C4-2B (cell line): ENCODE data around the gene PTPN5.

ENCODE experiments used
- ZFX ChIP-seq: fragments of 450-650 bp; IDR thresholded peaks from 2 replicates; pipeline ENCODE4 v1.6.1; 2017
- TF ChIP-seq, protein P1 (sequence below): fragments of 450-650 bp; conservative IDR thresholded peaks from 2 replicates; pipeline ENCODE4 v1.5.1; 2017; ENCODE audit warnings: mild to moderate bottlenecking

DNA sequence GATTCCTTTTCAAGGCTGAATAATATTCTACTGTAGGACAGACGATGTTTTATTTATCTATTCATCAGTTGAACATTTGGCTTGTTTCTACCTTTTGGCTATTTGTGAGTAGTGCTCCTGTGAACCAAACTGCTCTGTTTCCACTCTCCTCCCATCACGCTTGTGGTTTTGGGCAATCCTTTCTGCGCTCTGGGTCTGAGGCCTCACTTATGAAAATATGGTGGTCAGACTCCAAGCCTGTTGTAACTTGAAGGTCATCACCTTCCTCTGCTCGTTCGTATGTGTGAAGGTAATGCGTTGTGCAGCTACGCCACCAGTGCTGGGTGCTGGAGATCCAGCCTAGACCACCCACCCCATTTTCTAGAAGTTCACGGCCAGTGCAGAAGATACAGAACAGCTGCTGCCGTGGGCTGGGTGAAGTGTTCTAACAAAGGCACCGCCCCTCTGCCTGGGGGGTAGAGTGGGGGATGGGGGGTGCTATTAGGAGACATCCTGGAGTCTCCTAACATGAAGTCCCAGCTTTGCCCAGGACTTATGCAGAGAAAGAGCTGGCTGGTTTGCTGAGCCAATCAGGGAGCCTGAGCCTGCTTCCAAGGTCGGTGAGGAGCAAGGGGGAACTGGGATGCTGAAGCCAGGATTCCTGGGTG lies 21.0 kb downstream of the PTPN5 start:
- TF ChIP-seq, protein P1, sequence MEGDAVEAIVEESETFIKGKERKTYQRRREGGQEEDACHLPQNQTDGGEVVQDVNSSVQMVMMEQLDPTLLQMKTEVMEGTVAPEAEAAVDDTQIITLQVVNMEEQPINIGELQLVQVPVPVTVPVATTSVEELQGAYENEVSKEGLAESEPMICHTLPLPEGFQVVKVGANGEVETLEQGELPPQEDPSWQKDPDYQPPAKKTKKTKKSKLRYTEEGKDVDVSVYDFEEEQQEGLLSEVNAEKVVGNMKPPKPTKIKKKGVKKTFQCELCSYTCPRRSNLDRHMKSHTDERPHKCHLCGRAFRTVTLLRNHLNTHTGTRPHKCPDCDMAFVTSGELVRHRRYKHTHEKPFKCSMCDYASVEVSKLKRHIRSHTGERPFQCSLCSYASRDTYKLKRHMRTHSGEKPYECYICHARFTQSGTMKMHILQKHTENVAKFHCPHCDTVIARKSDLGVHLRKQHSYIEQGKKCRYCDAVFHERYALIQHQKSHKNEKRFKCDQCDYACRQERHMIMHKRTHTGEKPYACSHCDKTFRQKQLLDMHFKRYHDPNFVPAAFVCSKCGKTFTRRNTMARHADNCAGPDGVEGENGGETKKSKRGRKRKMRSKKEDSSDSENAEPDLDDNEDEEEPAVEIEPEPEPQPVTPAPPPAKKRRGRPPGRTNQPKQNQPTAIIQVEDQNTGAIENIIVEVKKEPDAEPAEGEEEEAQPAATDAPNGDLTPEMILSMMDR: no peak
- TF ChIP-seq ZFX: no peak
